Endothelial cell of umbilical vein (primary cell): ENCODE results near the gene UBAC1.

Source experiments
- EZH2 ChIP-seq: IDR thresholded peaks from 2 replicates; pipeline ENCODE4 v1.6.1; 2012; ENCODE audit warnings: borderline replicate concordance, low read depth, mild to moderate bottlenecking, moderate library complexity, low read length, inconsistent platforms; ENCODE audit not compliant: severe bottlenecking
- FOS ChIP-seq: IDR thresholded peaks from 2 replicates; pipeline ENCODE4 v1.6.1; 2011; ENCODE audit warnings: mild to moderate bottlenecking, low read length, moderate library complexity, borderline replicate concordance; ENCODE audit not compliant: insufficient read depth
- GATA2 ChIP-seq: IDR thresholded peaks from 2 replicates; pipeline ENCODE4 v1.7.0; 2011; ENCODE audit warnings: low read depth, mild to moderate bottlenecking, moderate library complexity, mixed read lengths, low read length; ENCODE audit not compliant: insufficient read length, insufficient read depth
- POLR2A ChIP-seq: IDR thresholded peaks from 2 replicates; pipeline ENCODE4 v1.6.1; 2012; ENCODE audit warnings: low read depth, mild to moderate bottlenecking, control low read depth, low read length
- POLR2AphosphoS5 ChIP-seq: IDR thresholded peaks from 2 replicates; pipeline ENCODE4 v1.6.1; 2012; ENCODE audit warnings: low read depth, mild to moderate bottlenecking, control low read depth, low read length, moderate library complexity; ENCODE audit not compliant: insufficient read depth
- TF ChIP-seq, protein P1 (sequence below), 2 donors: IDR thresholded peaks; 1 replicate in 1 of 2; 2 replicates in 1 of 2; pipeline ENCODE4 v1.5.1; 2011; ENCODE audit warnings: low read length in 2 of 2, mild to moderate bottlenecking in 2 of 2, moderate library complexity in 2 of 2, control low read depth in 1 of 2, inconsistent platforms in 1 of 2, low read depth in 1 of 2; ENCODE audit not compliant: insufficient read depth in 1 of 2; ENCODE audit errors: extremely low read depth in 1 of 2
- TF ChIP-seq, protein P2 (sequence below): IDR thresholded peaks from 2 replicates; pipeline ENCODE4 v1.6.1; 2011; ENCODE audit not compliant: insufficient read depth, insufficient read length

DNA sequence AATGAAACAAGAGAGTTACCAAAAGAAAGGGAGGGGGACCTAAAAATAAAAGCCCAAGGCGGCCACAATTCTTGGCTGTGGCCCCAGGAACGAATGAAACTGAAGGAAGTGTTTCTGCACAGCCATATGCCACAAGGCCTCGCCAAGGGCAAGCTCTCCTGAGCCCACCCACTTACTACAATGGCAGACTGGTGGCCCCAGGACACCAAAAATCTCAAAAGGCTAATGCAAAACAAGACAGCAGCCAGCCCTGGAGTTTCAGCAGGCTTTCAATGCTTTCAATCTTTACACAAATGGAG is 57.9 kb downstream of the UBAC1 start:
- TF ChIP-seq POLR2A (no peak), EZH2 (no peak), POLR2AphosphoS5 (no peak), GATA2 (no peak), FOS (no peak)
- TF ChIP-seq, protein P1, sequence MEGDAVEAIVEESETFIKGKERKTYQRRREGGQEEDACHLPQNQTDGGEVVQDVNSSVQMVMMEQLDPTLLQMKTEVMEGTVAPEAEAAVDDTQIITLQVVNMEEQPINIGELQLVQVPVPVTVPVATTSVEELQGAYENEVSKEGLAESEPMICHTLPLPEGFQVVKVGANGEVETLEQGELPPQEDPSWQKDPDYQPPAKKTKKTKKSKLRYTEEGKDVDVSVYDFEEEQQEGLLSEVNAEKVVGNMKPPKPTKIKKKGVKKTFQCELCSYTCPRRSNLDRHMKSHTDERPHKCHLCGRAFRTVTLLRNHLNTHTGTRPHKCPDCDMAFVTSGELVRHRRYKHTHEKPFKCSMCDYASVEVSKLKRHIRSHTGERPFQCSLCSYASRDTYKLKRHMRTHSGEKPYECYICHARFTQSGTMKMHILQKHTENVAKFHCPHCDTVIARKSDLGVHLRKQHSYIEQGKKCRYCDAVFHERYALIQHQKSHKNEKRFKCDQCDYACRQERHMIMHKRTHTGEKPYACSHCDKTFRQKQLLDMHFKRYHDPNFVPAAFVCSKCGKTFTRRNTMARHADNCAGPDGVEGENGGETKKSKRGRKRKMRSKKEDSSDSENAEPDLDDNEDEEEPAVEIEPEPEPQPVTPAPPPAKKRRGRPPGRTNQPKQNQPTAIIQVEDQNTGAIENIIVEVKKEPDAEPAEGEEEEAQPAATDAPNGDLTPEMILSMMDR (IDR thresholded peaks at IDR 0.05; ENCODE audit: extremely low read depth in 1 of 2, insufficient read depth in 1 of 2, low read depth in 1 of 2, low read length in 2 of 2) = no peak
- TF ChIP-seq, protein P2, sequence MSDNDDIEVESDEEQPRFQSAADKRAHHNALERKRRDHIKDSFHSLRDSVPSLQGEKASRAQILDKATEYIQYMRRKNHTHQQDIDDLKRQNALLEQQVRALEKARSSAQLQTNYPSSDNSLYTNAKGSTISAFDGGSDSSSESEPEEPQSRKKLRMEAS = no peak
